Coronary artery (tissue), 2 donors: ENCODE measurements around the gene SUPT6H.

Source experiments
- DNase-seq: peaks from one replicate; pipeline ENCODE4 v3.0.0-alpha.2; 2017; ENCODE audit warnings: low spot score
- H3K27ac ChIP-seq, 2 donors: fragments of 200-600 bp; sonication (generic); one replicate each; pipeline ENCODE4 v1.5.1; 2016 to 2019
- H3K4me3 ChIP-seq: fragments of 200-600 bp; sonication (generic); 2 replicates; pipeline ENCODE4 v1.5.1; 2016; ENCODE audit warnings: mild to moderate bottlenecking, moderate library complexity
- CTCF ChIP-seq: fragments of 200-600 bp; sonication (generic); IDR thresholded peaks from one replicate; pipeline ENCODE4 v1.5.1; 2019; ENCODE audit warnings: antibody characterized with exemption

SUPT6H gene

DNA sequence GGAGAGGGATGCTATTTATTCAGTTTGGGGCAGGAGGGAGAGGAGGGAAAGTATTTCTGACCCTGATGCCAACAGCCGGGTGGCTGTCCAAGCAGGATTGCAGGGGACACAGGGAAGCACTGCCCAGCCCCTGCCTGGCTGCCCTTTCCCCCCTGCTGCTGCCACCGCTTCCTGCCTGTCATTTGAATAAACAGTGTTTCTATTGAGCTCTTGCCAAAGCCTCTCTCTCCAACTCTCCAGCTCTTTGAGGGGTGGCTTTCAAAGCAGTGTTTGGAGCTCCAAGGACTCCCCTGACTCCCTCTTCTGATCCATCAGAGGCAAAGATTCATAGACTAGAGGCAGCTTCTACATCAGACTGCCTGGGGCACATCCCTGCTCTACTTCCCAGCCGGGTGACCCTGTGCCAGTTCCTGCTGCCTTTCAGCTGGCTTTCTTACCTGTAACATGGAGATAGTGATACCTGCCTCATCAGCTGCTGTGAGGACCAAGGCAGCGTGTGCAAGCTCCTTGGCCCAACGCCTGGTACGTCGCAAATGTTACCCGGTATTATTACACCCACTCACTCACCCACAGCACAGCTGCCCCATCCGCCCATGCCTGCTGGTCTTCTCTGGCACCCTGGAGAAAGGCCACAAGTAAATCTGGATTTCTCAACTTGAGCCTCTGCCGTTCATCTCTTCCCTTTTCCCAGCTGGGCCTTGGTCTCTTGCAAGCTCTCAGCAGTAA lies 40.2 kb downstream of the SUPT6H start:
- Histone ChIP-seq H3K27ac (no peak overlapping the region), H3K4me3 (no peak overlapping the region)
- DNase-seq, result no peak
- TF ChIP-seq CTCF, result no peak

GRCh38 chr17:28702752-28703150 lies 40.7 kb downstream of the SUPT6H start:
- TF ChIP-seq CTCF, result no peak
- Histone ChIP-seq H3K27ac (no peak overlapping the region), H3K4me3 (no peak overlapping the region)
- DNase-seq, result no peak

- H3K27ac ChIP-seq, result no peak overlapping the region
- TF ChIP-seq CTCF, result no peak
- no peak for DNase-seq
- H3K4me3 ChIP-seq, result no peak overlapping the region
These were observed 41.7 kb downstream of the SUPT6H start for GRCh38 chr17:28703552-28704218.

GRCh38 chr17:28704219-28704858 lies 42.3 kb downstream of the SUPT6H start:
- no peak for TF ChIP-seq CTCF
- H3K27ac ChIP-seq, result no peak overlapping the region
- H3K4me3 ChIP-seq, result no peak overlapping the region
- no peak for DNase-seq

DNA sequence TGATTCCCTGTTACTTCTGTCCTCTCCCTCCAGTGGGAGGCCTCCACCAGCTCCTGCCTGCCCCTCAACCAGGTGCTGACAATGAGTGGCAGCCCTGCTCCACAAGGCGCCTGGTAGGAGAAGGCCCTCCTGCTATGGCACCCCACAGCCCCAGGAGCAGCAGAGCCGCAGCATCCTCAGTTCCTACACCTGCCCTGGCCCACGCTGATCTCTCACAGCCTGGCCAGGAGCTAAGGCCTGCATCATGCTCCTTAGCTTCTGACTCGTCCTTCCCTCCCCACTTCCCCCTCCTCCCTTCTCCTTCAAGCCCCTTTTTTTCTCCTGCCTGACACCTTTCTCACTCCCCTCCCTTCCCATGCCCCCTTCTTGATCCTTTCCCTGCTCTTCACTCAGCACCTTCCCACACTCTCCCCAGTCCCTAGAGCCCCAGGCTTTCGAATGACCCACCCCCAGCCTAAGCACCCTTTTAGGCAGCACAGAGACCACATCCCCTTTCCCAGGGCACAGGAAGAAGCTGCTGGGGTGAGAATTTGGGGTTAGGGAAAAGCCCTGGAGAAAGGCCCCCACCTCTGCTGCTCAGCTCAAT lies 43.2 kb downstream of the SUPT6H start:
- Histone ChIP-seq H3K27ac (no peak overlapping the region), H3K4me3 (no peak overlapping the region)
- DNase-seq, result no peak
- no peak for TF ChIP-seq CTCF

DNA sequence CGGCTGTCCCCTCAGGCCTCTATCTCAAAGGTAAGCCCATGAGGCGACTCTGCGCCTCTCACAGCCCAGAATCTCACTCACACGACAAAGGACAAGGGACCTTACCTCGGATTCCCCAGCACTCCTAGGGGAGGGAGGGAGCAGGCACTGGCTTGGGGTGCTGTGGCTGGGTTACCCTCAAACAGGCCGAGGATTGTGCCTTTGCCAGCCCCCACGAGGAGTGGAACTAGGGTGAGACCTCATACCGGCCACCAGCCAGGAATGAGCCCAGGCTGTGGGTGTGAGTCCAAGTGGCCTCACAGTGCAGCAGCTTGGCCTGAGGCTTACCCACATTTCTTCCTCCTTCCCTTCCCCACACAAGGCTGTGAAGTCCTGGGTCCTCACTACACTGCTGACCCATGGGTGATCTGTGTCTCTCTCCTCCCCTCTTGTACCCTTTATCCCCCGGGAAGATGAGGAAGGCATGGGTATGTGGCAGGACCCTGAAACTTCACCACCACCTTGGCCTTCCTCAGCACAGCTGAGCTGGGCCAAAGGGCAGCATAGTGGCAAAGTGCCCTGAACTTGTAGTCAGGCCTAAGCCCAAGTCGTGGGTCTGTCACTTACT lies 43.8 kb downstream of the SUPT6H start:
- no peak for DNase-seq

More for the DNA sequence above, 43.8 kb downstream of the SUPT6H start:
- no peak for TF ChIP-seq CTCF
- H3K4me3 ChIP-seq, result no peak overlapping the region
- no peak overlapping the region for H3K27ac ChIP-seq
